Stimulated activated naive CD8-positive, alpha-beta T cell treated with anti-CD3 and anti-CD28 coated beads, Interleukin-15, Interleukin-2, amounts not matched to agents 100 U/mL and 50 U/mL, for 24 hours (primary cell): Measurements from ENCODE around the gene MARCHF10.

Experiments used
- ATAC-seq: fragments of 150-1000 bp; cut with Tn5 transposase; one replicate; pipeline ENCODE4 v1.10.0; 2021
- DNase-seq: peaks from one replicate; pipeline ENCODE4 v3.0.0; 2021

Gene MARCHF10

DNA sequence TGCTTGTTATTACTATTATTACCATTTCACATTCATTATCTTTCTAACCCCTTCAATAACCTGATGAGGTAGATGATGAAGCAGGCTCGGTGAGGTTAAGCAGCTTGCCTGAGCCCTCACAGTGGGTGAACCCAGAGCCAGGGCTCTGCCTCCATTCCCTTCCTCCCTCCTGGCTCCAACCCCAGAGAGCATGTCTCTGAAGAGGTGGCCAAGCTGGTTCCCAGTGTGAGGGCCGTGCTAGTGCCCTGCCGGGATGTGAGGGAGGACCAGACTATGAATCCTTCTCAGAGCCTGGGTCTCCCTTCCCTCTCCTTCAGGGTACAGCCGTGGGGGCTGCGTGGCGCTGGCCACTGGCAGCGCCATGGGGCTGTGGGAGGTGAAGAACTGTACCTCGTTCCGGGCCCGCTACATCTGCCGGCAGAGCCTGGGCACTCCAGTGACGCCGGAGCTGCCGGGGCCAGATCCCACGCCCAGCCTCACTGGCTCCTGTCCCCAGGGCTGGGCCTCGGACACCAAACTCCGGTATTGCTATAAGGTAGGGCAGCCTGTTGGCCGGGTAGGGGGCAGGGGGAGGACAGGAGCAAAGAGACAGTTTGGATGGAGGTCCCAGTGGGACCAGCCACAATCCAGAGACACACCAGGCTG, 131.0 kb downstream of the MARCHF10 start:
- DNase-seq, result no peak
- ATAC-seq, result no peak

DNA sequence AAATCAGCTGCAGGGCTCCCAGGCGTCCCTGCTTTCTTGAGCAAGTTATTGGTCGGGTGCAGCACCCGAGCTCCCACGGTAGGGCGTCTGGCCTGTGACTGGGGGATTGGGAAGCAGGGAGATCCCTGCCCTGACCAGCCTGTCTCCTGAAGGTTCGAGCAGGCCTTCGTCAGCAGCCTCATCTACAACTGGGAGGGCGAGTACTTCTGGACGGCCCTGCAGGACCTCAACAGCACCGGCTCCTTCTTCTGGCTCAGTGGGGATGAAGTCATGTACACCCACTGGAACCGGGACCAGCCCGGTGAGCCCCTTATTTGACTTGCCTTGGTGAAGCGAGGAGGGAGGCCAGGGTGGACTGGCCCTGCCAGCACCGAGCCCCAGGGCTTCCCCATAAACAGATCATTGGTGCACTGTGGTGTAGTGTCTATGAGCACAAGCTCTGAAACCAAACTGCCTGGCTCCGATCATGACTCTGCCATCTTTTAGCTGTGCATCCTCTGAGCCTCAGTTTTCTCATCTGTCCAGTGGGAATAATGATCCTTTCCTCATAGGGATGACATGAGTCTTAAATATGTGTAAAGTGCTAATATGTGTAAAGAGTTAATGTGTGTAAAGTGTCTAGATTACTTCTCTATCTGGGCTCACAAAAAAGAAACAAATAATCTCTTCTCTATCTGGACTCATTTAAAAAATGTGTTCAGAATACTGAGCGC, 131.7 kb downstream of the MARCHF10 start:
- DNase-seq (no peak), ATAC-seq (no peak)

DNA sequence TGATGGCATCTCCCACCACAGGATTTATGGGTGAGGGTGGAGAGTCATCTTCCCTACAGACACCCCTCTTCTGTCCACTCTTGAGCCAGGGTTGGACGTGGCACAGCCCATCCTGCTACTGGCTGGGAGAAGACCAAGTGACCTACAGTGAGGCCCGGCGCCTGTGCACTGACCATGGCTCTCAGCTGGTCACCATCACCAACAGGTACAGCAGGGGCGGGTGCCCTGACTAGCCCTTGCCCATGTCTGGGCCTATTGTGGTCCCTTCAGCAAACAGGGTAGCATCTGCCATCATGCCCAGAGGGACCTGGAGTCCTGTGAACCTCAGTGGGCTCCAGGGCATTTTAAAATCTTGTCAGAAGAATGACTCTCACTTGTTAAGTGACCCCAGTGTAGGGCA, 132.4 kb downstream of the MARCHF10 start:
- no peak for DNase-seq

DNA sequence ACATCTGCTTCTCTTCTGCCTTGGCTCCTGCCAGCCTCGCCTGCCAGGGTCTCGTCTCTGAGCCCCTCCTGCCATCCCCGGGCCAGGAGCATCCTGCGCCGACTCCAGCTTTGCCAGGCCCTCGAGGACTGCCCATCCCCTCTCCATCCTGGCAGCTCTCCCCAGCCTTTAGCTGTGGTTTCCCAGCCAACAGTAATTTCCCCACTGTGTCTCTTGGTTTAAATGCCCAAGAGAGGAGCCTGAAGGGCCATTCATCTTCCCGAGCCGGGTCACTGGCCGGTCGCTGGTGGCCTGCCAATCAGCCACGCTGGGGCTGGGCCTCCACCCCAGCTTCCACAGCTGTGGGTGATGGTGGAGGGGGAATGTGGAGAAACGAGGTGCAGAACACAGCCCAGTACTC, 132.9 kb downstream of the MARCHF10 start:
- no peak for ATAC-seq
- no peak for DNase-seq

More for the DNA sequence above, 132.4 kb downstream of the MARCHF10 start:
- no peak for ATAC-seq

DNA sequence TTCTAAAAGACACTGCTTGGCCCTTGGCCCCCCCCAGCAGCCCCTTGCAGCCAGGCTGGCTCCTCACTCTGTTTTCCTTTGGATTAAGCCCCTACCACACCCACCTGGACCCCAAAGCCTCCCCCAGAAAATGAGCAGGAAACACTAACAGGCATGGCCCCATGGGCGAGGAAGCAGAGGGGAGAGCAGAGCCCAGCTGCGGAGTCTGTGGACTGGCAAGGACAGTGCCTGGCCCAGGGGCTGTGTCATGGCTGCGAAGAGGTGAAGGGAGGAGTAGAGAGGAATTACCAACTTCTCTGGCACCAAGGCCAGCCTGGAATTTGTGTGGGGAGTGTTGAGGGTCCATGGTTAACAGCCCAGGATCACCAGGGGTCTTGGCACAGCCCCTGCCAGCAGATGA, 133.3 kb downstream of the MARCHF10 start:
- ATAC-seq (no peak), DNase-seq (no peak)

DNA sequence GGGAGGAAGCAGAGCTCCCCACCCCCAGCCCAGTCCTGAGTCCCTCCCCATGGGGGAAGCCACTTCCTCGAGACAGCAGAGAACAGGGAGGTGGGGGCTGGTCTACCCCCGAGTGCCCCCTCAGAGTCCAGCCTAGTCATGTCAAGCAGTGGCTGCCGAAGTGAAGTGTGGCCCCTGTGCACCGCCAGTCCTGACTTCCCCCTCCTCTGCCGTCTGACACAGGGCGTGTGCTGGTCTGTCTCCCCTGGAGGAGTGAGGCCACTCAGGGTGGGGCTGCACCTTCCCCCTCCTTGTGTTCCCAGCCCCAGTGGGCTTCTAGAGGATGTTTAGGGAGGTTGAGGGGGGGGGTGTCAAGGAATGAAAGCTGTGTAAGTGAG, 133.8 kb downstream of the MARCHF10 start:
- ATAC-seq (no peak), DNase-seq (no peak)

DNA sequence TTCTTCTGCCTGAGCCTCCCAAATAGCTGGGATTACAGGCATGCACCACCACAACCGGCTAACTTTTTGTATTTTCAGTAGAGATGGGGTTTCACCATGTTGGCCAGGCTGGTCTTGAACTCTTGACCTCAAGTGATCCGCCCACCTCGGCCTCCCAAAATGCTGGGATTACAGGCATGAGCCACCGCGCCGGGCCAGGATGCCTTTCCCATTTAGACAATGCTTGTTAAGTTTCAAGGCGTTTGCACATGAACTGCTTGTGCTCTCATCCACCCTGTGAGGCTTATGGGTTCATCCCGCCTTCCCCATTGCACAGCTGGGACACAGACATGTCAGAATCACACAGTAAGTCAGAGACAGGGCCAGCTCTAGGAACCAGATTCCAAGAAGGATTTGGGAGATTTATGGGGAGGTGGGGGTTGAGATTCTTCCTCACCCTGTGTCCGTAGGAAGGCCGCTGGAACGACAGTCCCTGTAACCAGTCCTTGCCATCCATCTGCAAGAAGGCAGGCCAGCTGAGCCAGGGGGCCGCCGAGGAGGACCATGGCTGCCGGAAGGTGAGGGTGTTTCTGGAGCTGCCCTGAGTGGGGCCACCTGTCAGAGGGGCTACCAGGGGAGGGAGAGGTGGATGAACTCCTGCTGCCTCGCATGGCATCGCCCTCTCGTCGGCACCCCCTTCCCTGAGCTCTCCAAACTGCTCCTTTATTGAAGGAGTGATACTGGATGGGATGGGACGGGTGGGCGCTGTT, 134.3 kb downstream of the MARCHF10 start:
- no peak for DNase-seq

DNA sequence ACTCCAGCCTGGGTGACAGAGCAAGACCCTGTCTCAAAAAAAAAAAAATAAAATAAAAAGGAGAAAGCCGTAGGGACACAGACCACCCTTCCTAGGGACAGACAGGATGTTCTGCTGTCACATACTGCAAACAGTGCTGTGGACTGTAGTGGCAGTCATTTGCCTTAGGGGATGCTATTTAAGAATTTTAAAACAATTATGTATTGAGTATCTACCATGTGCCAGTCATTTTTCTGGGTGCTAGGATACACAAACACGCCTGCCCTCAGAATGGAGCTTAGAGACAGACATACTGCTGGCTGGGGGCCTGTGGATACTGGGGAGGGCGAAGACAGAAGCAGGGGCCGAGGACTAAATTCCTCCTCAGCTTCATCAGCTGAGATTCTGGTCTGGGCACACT, 135.2 kb downstream of the MARCHF10 start:
- ATAC-seq (no peak), DNase-seq (no peak)

More for the DNA sequence above, 134.3 kb downstream of the MARCHF10 start:
- no peak for ATAC-seq

DNA sequence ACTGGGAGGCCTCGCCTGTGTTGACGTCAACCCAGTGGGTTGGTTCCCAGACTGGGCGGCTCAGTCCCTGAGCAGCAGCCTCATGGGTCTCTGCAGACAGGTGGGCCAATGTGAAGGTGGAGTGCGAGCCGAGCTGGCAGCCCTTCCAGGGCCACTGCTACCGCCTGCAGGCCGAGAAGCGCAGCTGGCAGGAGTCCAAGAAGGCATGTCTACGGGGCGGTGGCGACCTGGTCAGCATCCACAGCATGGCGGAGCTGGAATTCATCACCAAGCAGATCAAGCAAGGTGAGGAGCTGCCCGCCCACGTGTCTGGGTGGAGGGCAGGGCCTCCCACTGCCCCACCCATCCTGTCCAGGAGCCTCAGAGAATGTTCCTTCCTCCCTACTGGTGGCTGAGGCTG, 136.6 kb downstream of the MARCHF10 start:
- no peak for ATAC-seq
- no peak for DNase-seq

DNA sequence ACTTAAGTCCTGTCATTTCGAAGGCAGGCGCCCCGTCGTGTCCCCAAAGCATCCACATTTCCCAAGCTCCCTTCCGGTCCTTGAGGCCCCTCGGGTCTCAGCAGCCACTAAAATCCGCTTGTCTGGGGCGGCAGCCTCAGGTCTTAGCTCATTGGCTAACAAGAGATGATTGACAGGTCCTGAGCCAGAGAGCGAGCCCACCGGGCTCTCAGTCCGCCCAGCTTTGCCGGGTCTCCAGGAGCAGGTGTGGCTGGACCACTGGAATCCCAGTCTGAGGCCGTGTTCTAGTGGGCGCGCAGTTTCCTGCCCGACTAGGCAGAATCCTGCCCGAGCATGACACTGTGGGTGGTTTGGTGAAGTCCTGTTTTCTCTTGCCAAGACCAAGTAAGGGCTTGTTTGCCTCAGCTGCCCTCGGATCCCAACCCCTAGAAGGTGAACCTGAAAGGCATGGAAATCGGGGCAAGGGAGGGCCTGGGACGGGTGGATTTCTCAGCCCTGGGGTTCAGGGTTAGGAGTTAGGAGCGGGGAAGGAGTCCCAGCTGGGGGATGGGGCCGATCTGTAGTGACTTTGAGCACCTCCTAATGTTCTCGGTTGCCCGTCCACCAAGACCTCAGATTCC, 137.8 kb downstream of the MARCHF10 start:
- DNase-seq (no peak), ATAC-seq (no peak)

DNA sequence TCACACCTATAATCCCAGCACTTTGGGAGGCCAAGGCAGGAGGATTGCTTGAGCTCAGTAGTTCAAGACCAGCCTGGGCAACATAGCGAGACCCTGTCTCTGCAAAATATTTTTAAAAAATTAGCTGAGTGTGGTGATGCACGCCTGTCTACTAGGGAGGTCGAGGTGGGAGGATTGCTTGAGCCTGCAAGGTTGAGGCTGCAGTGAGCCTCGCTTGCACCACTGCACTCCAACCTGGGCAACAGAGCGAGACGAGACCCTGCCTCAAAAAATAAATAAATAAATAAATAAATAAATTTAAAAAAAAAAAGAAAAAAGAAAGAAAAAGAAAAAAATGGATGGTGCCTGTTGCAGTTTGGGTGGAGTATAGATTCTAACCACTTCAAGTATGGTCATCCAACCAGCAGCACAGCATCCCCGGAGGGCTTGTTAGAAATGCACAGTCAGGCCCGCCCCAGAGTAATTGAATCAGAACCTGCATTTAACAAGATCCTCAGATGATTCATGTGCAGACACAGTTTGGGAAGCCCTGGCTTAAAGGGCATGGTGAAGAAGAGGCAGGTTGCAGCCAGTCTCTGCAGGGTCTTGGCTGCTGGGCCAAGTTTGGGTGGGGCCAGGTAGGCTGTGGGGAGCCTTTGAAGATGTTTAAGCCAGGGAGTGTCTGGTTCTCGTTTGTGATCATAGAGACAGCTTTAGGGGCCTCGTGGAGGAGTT, 139.9 kb downstream of the MARCHF10 start:
- no peak for ATAC-seq

DNA sequence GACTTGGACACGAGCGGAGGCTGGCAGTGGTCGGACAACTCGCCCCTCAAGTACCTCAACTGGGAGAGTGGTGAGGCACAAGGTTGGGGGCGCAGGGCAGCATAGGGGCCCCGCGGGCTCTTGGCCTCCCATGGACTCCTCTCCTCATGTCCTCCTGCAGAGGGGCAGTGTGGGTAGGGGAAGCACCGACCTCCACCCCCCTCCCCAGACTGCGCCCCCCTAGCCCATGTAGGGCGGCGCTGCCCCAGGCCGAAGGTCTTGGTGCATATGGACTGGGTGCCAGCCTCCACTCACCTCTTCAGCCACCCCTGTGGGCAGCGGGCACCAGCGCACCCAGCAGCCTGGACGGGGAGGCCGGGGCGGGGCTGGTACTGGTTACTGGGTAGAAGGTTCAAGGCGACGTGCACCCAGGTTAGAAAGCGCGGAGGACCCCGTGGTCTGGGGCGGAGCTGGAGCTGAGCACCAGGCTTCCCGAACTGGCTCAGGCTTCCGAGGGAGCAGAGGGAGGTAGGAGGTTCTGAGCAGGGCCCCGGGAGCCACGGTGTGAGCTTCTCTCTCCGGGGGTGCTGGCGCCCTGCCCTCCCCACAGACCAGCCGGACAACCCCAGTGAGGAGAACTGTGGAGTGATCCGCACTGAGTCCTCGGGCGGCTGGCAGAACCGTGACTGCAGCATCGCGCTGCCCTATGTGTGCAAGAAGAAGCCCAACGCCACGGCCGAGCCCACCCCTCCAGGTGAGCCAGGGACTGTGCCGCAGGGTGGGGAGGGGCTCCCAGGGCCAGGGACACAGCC, 141.1 kb downstream of the MARCHF10 start:
- DNase-seq (no peak), ATAC-seq (no peak)

More for the DNA sequence above, 139.9 kb downstream of the MARCHF10 start:
- DNase-seq, result no peak

DNA sequence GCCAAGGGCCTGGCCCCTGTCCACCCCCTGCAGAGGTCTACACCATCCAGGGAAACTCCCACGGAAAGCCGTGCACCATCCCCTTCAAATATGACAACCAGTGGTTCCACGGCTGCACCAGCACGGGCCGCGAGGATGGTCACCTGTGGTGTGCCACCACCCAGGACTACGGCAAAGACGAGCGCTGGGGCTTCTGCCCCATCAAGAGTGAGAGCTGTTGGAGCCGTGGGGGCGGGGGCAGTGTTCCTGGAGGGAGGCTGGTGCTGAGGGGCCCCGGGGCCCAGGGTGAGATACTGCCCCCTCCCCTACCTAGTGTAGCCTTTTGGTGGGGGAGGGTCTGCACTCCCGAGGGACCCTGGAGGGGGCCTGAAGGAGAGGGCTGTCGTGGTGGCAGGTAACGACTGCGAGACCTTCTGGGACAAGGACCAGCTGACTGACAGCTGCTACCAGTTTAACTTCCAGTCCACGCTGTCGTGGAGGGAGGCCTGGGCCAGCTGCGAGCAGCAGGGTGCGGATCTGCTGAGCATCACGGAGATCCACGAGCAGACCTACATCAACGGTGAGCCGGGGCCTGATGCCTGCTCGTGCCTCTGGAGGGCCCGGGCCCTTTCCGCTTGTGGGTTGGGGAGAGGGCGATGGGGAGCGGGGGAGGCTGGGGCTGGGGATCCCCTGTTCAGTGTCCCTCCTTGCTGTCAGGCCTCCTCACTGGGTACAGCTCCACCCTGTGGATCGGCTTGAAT, 141.9 kb downstream of the MARCHF10 start:
- DNase-seq (no peak), ATAC-seq (no peak)

DNA sequence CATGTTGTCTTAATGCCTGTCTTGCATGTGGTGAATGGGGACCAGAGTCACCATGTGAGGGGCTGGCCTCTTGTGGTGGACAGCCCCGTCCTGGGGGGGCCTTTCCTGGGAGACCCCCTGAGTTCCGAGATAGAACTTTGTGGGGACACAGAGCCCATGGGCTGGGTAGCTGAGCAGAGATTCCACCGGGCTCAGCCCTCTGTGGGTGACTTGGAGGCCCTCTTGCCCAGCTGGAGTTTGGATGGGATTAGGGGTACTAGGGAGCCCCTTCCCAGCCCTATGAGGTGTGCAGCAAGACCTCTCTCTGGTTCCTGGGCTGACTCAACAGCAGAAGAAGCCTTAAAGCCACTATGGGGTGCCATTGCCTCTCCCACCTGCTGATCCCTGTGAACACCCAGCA, 142.5 kb downstream of the MARCHF10 start:
- ATAC-seq, result no peak

DNA sequence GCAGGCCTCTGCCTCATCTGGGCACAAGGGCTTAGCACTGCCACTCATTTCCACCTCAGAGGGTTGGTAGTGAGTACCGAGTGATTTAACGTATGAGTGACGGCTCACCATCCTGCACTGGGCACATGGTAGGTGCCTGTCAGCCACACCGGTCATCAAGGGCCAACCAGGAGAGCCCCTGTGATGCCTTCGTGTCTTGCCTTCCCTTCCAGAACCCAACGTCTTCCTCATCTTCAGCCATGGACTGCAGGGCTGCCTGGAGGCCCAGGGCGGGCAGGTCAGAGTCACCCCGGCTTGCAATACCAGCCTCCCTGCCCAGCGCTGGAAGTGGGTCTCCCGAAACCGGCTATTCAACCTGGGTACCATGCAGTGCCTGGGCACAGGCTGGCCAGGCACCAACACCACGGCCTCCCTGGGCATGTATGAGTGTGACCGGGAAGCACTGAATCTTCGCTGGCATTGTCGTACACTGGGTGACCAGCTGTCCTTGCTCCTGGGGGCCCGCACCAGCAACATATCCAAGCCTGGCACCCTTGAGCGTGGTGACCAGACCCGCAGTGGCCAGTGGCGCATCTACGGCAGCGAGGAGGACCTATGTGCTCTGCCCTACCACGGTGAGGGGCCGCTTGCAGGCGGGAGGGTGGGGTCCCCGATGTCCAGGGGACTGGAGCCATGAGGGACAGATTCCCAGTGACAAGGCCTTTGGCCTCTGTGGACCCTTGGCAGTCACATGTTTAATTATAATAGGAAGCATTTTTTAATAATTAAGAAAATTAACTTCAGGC, 143.6 kb downstream of the MARCHF10 start:
- DNase-seq (no peak), ATAC-seq (no peak)

More for the DNA sequence above, 142.5 kb downstream of the MARCHF10 start:
- no peak for DNase-seq

DNA sequence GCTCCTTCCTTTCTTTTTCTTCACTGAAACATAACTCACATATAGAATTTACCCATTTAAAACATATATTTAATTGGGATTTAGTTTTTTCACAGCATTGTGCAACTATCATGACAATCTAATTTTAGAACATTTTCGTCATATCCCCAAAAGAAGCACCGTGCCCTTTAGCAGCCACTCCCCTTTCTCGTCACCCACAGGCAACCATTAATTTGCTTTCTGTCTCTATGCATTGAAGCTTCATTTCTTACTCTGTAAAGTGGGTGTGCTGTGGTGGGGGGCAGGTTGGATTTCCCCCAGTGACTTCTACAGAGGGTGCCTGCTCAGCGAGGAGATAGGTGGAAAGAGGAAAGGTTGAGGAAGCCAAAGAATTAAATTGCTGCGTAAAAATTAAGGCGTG, 144.8 kb downstream of the MARCHF10 start:
- DNase-seq (no peak), ATAC-seq (no peak)

DNA sequence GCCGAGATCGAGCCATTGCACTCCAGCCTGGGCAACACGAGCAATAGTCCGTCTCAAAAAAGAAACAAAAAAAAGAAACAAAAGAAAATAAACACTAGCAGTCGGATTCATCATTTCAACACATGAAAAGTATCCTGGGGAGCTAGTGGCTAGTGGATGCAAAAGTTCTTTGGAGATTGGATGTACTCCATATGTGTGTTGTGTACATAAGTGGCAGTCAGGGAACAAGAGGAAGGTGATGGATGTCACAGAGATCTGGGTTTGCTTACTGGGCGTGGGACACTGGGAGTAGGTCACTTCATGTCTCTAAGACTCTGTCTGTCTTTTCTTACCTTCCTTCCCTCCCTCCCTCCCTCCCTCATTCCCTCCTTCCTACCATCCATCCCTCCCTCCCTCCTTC, 145.3 kb downstream of the MARCHF10 start:
- ATAC-seq (no peak), DNase-seq (no peak)

DNA sequence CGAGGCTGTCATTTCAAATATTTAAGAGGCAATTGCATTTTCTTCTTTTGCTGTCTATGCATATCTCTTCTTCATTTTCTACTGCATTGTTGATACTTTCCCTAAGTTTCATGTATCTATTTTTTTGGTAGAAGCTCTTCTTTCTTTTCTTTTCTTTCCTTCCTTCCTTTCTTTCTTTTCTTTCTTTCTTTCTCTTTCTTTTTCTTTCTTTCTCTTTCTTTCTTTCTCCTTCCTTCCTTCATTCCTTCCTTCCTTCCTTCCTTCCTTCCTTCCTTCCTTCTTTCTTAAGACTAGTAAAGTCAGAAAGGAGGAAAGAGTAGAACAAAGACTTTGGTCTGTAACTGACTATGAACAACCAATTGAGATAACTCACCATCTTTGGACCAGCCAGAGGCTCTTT, 146.8 kb downstream of the MARCHF10 start:
- no peak for DNase-seq

DNA sequence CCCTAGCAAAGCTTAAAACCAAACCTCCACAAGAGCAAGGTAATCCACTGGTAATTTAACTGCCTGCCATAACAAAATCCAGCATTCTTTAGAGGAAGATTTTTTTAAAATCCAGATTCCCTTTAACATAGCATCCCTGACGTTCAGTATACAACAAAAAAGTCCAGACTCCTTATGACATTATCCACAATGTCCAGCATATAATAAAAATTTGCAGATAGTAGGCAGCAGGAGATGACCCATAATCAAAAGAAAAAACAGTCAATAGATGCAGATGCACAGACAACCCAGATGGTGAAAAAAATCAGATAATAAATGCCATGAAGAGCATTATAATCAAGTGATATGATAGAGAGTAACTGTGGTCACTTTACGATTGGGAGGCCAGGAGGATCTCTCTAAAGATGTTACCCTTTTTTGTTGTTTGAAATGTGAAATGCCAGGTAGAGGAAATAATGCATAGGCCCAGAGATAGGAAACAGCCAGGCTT, 147.4 kb downstream of the MARCHF10 start:
- DNase-seq (no peak), ATAC-seq (no peak)

More for the DNA sequence above, 146.8 kb downstream of the MARCHF10 start:
- ATAC-seq, result no peak
